Fibroblast of the conjunctiva (primary cell): ENCODE data around the gene GALNTL6.
"Not testable (repeated sequence)": the region's sequence is repeated elsewhere in the genome, so short reads cannot be mapped to it uniquely, and the experiment has no call there.

ENCODE experiments used
- DNase-seq: peaks from one replicate; pipeline ENCODE4 v3.0.0-alpha.2; 2010; ENCODE audit warnings: low read depth

GALNTL6 gene

DNA sequence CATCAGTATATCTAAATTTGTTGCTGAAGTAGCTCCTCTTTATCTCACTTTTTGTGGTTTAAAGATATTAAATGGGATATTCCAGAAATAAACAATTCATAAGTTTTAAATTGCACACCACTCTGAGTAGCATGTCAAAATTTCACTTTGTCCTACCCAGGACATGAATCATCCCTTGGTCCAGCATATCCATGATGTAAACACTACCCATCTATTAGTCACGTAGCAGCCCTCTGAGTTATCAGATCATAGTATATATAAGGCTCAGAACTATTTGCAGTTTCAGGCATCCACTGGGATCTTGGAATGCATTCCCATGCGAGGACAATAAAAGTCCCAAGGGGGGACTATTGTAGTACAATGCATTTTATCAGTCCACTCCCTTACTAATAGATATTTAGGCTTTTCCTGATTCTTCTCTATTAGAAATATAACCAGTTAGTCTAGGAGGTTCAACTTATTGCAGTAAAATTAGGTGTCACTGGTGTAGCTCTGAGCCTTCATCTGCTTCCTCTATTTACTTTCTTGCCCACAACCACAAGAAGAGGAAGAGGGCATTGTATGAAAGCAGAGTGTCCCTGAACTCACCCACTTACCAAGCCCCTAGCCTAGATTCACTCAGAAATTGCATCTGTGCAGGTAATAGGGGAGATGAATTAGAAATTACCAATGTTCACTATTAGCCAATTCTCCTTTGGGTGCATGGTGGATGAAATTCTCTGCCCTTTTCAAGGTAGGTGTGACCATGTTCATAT, 945.6 kb downstream of the GALNTL6 start:
- peak; percentile 18 for DNase-seq

DNA sequence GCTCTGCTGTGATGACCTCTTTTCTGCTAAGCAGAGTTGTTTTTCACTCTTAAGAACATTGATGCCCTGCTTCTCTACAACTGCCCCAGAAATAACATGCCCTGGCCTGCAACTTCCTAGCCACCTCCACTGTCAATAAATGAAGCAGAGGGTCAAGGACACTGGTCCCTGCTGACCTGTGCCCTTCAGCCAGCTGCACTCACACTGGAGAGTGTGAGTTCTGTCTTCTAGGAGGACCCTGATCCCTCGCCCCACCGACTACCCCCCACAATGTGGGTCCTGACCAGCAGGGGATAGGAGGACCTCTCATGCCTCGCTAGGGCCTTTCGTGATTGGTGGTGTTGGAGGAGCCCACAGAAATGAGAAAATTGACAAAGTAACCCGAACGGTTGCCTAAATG, 947.3 kb downstream of the GALNTL6 start:
- DNase-seq, result no peak

DNA sequence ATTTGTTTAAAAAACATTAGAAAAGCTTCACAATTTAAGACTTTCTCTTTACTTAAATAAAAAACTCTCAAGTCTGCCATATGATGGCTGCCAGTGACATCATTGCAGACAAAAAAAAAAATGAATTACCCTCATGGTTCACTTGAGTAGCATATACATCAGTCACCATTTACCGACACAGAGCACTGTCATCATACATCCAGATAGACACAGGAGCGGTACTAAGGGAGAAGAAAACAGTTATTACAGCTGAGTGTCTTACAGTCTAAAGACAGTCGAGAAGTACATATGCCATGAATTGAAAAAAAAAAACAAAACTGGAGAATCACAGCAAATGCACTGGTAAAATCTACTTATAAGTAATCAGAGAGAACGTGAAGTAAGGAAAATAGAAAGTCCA, 949.7 kb downstream of the GALNTL6 start:
- no peak for DNase-seq

DNA sequence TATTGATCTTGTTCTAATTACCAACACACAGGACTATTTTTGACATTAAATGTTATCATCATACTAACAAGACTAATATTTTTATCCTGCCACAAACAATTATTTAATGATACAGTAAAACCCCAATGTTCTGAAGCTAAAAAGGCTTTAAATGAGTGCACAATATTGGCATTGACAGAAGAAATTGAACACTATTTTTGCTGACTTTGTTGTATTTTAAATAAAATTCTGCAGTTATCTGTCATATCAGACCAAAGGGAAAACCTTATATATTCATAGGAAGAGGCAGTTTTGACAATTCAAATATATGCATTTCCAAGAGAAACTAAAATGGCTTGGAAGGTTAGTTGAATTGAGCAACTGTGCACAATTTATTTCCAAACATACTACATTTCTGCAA, 957.6 kb downstream of the GALNTL6 start:
- no peak for DNase-seq

DNA sequence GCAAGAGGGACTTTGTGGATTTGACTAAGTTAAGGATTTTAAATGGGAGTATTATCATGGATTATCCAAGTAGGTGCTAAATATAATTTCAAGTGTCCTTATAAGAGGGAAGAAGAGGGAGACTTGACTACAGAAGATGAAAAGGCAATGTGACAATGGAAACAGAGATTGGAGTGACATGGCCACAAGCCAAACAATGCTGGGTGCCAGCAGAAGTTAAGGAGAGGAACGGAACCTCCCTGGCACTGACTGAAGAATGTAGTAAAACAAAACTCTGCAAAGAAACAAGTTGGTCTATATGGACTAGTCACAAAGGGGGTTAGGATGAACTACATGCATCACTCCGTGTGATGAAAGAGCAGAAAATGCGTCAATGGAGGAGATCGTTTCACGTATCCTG, 959.6 kb downstream of the GALNTL6 start:
- DNase-seq, result no peak

DNA sequence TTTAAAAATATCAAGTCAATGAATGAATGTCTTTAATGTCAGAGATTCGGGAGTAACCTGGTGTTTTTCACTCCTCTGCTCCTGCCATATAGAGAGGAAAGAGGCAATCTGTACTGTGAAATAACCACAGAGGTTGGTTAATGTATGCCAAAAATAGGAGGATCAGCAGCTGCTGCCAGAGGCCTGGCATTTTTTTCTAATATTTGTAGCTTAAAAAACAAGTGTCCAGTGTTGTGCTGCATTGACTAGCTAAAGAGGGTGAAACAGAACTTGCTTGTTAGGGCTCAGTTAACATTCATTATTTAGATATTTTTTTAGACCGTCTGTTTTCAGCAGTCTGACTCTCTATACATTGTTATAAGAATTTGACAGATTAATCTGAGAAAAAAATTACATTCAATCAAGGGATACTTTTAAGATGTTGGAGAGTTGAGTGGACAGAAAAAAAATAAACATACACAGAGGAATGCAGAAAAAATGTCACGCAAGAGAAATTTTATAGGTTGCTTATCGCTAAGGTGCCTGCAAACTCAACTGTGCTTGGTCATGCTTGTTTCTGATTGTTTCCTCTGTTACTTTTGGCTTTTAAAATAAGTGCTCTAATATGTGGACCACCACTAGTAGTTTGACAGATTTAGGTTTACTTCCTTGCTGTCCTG, 963.1 kb downstream of the GALNTL6 start:
- DNase-seq, result no peak

DNA sequence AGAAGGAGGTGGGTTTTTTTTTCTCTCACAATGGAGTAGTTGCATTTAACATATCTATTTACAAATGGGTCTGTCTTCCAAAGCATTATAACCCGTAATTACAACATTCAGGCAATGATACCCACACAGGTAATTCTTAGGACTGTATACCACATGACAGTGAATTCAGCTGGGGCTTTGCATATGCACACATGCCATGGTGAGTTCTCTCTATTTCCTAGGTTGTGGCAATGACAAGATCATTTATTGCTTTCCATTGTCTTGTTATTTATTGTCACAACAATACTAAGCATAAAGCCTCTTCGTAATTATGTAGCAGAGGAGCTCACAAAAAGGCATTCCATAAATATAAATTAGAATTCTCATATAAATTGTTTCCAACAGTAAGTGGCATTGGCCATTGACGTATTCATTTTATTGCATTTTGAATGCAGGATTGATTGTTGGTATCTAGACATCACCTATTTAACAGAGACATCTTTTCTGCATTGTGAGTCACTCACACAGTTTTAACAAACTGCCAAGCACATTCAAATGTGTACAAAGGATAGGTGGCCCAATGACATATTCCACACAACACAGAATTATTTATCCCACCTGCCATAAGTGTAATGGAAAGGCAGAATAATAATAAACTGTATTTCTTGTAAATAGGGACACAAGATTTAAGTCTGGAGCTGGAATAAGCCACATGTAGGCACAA, 964.7 kb downstream of the GALNTL6 start:
- DNase-seq, result no peak

DNA sequence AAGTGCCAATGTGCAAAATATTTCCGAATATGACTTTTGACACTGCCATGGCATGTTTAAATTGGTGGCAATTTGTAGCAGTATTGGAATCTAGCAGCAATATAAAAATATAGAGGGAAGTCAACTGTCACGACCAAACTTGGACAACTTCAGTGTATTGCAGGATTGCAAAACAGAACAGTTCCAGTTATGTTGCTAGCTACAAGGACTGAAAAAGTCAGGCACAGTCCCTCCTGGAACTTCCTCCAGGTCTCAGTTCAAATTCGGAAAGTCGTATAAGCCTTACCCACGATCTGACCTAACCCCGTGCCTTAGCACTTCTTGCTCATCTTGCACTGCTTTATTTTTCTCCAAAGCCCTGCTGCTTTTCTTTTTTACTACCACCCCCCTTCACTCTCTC, 965.4 kb downstream of the GALNTL6 start:
- no peak for DNase-seq

DNA sequence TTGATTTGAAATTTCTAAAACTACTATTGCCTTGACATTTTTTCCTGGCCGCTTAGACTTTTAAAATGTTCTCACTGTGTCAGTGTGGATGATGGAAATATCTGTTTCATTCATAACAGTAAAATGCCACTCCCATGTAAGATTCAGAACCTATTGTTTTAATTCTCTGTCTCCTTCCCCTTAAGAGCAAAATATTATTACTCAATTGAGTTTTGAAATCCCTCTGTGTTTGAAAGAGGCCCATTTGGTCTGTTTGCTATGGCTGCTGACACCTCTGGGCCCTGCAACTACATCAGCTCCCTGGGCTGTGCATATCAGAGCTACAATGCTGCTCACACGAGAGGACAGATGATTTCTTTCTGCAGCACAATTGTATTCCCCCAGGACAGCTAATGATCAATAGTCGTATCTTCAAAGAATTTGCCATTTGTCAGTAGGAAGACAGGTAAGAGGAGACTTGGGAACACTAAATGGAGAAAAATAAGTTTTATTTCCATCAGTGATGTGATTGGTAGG, 967.4 kb downstream of the GALNTL6 start:
- no peak for DNase-seq

DNA sequence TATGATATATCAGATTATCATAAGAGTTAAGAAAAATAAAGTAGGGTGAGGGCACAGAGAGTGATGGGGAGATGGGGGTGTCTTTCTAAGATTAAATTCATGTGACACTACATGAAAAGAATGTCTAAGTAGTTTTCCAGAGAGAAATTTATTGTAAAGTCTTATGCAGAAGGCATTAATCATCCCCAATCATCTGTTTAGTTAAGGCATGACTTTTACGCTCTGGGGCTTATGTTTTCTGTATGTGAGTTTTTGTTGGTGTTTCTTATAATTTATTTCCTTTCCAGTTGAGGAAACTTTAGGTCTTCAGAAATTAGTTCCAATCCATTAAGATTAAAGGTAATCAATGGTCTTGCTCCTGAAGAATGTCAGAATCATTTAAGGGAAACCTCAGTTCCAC, 972.4 kb downstream of the GALNTL6 start:
- no peak for DNase-seq

DNA sequence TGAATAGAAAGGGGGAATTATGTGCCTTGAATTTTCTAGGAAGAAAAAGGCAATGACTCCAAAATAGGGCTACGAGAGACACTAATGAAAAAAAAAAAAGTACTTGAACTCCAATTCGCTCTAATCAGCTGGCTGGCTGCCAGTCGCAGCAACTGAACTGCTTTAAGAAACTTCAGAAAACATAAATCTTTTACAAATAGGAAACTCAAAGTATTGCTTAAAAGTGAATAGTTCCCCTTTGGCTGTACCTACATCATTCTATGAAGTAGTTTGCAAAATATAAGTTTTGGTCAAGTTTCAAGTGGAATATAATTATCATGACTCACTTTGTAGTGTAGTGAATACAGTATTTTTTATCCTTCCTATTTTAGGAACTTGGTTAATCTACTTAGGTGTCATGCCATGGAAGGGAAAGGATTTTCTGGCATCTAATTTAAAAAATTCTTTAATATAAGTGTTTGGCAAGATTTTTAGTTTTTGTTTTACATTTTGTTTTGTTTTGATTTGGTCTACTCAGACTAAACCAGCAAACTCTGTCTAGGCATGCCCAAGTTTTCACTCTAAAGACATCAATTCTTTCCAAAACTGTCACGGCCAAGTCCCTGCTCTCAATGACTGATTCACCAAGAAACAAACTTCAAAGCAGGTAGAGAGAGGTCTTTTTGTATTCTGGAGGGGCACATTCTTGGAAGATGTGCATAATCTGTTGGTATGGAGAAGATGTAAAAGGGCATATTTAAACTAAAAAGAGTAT, 973.0 kb downstream of the GALNTL6 start:
- DNase-seq, result no peak

DNA sequence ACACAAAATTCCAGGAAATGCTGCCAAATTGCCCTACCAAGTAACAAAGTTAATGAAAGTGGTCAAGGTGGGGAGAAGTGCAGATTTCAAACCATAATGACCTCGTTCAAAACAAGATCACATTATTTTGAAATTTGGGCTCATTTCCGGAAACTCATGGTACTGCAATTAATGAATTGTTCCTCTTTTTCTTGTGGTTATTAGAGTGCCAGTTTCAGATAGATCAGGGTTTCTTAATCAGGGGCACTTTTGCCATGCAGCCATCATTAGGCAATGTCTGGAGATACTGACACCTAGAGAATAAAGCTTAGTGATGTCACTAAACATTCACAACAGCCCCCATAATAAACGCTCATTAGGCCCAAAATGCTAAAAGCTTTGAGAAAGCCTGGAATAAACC, 973.9 kb downstream of the GALNTL6 start:
- no peak for DNase-seq

DNA sequence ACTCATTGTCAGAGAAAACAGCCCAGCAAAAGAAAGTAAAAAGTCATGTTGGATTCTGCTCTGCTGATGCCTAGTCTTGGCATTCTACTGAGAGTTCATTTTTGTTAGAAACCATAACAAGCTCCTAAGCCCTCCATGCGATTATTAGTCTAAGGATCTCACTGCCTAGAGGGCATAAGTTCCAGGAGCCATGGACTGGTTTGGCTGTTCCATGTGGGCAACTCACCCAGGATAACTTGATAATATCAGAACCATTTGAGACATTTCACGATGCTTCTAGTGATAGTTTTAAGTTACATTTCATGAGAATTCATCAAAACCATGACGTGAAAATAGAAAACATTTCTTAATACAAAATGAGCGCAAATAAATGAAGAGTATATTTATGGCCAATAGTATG, 978.6 kb downstream of the GALNTL6 start:
- no peak for DNase-seq

DNA sequence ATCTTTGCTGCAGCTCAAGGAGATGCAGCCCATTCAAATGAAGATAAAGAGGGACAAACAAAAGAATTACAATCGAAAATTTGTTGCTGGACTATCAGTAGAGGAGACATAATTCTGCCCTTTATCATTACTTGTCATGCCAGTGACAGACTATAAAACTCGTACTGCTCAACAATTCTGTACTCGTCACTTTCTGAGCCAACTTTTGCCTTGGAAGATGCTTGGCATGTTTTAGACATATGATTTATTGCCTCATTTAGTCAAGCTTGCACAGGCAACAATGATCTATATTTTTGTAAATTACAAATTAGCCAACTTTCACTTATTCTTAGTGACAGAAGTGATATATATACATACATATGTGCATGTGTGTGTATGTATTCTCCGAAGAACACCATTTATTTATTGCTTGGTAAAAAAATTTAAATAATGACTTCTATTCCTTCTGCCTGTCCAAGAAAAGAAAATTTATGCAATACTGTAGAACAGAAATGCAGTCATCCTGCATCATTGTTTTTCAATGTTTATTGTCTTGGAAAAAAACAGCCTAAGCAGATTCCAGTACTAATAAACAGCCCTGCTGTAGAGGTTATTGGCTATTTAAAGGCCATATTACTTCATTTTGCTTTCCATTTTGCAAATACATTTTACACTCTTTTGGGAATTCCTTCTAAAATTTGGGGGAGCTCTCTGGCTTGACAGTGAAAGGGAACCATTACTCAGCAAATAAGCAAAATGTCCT, 980.5 kb downstream of the GALNTL6 start:
- DNase-seq, result no peak

DNA sequence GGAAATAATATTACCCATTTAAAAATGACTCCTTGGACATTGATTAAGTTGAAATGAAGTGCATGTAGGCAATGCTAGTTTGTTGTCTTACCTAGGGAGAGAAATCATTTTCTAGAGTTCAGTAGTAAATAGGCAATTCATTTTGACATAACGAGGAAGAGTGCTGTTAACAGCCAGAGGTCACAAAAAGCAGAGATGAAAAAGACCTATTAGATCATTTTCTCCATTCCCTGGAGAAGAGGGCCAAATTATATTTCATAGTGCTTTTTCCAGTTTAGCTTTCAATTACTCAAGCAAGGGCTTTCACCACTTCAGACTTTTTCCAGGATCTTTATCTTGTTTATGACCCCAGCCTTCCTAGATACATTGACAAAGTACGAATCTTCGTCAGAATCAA, 981.1 kb downstream of the GALNTL6 start:
- DNase-seq, result no peak

DNA sequence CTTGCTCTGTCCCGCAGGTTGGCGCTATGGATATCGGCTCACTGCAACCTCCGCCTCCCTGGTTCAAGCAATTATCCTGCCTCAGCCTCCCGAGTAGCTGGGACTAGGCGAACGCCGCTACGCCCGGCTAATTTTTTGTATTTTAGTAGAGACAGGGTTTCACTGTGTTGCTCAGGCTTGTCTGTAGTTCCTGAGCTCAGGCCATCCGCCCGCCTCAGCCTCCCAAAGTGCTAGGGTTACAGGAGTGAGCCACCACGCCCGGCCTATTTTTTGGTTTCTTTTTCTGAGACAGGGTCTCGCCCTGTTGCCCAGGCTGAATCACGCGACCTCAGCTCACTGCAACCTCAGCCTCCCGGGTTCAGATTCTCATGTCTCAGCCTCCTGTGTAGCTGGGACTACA, 984.1 kb downstream of the GALNTL6 start:
- not testable (repeated sequence) for DNase-seq

DNA sequence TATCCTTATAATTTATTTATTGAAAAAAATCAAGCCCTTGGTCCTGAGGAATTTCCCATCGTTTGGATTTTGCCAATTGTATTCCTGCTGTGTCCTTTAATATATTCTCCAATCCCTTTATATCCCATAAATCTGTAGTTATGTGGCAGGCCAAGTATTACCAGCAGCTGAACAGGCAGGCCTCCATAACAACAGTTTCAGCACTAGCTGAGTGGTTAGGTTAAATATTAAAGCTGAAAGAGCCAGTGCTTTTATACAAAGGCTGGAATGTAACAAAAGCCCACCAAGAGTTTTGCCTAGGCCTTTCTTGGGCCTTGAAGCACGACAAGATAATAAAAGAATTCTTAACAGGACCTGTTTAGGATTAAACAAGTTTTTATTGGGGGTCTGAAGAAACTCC, 988.8 kb downstream of the GALNTL6 start:
- no peak for DNase-seq

DNA sequence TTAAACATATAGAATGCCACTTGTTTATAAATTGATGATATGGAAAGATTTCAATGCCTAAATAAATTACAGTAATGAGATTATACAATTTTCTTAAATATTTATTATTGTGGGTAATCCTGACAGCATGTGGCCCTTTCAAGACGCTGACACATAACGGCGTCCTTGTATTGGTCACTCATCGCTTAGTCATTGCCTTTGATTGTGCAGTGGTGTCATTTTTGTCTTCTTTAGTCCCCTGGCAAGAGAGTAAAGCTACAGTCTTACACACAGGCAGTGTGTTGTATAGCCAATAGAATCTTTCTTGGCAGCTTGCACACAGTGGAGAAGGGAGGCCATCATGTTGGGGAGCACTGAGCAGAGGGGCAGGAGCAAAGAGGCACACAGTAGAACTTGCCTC, 993.6 kb downstream of the GALNTL6 start:
- DNase-seq, result no peak

DNA sequence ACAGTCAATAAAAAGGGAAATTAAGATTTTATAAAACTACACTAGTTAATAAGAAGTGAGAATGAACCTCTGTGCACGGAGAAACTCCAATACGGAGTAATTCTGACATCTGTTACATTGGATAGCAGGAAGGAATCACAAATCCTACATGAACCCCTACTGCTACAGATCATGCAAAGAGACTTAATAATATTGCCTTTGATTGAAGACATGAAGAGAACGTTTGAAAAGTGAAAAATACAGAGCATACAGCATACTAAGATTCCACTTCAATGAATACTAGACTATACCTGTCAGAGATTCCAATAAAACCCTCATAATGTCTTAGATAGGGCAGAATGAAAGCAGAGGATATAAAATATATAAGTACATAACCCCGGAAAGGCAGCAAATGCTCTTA, 995.0 kb downstream of the GALNTL6 start:
- DNase-seq, result no peak

DNA sequence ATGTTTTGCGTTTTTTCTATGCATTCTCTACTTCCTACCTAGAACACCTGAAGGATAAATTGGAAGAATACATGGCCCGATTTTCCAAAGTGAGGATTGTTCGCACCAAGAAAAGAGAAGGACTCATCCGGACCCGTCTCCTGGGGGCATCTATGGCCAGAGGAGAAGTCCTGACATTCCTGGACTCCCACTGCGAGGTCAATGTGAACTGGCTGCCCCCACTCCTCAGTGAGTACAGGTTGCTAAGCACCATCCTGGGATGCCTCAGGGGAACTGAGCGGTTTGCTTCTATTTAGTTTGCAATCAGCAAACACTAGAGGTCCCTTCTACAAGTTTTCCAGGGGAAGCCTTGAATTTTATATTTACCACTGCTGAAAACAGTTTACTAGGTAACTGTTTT, 996.1 kb downstream of the GALNTL6 start:
- no peak for DNase-seq

DNA sequence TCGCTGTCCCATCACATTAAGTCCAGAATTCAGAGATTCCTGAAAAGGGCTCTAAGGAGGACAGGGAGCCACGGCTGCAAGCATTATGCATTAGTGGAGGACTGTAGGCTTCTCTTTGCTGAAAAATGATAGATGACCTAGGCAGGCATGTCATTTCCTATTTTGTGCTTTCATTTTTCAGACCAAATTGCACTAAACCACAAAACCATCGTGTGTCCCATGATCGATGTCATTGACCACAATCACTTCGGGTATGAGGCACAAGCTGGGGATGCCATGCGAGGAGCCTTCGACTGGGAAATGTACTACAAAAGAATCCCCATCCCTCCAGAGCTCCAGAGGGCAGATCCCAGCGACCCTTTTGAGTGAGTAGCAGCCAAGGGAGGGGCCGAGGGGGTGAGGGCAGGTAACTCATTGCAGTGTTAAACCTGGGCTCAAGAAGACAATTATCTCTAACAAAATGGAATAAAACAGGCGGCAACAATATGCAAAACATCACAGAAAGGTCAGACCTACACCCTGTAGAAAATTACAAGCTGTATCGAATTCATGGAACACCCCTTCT, 1000.2 kb downstream of the GALNTL6 start:
- no peak for DNase-seq
